Esophagus squamous epithelium (tissue), 4 donors: Measurements from ENCODE around the gene DOCK1.

Experiments
- POLR2A ChIP-seq, 4 donors: fragments of 450-650 bp; IDR thresholded peaks; one replicate each; pipeline ENCODE4 v1.6.1; 2017; ENCODE audit warnings: antibody characterized with exemption in 4 of 4, mild to moderate bottlenecking in 4 of 4, moderate library complexity in 3 of 4
- TF ChIP-seq, protein P1 (sequence below), 6 experiments: fragments of 450-650 bp in 4 of 6; fragments of 200-600 bp in 2 of 6; sonication (generic) in 2 of 6; IDR thresholded peaks; one replicate each; pipeline ENCODE4 v1.5.1; 2016 to 2019; ENCODE audit warnings: antibody characterized with exemption in 6 of 6, mild to moderate bottlenecking in 4 of 6, moderate library complexity in 4 of 6

GRCh38 chr10:127458829-127459228 is 553.6 kb downstream of the DOCK1 start:
- TF ChIP-seq, protein P1, sequence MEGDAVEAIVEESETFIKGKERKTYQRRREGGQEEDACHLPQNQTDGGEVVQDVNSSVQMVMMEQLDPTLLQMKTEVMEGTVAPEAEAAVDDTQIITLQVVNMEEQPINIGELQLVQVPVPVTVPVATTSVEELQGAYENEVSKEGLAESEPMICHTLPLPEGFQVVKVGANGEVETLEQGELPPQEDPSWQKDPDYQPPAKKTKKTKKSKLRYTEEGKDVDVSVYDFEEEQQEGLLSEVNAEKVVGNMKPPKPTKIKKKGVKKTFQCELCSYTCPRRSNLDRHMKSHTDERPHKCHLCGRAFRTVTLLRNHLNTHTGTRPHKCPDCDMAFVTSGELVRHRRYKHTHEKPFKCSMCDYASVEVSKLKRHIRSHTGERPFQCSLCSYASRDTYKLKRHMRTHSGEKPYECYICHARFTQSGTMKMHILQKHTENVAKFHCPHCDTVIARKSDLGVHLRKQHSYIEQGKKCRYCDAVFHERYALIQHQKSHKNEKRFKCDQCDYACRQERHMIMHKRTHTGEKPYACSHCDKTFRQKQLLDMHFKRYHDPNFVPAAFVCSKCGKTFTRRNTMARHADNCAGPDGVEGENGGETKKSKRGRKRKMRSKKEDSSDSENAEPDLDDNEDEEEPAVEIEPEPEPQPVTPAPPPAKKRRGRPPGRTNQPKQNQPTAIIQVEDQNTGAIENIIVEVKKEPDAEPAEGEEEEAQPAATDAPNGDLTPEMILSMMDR (IDR thresholded peaks at IDR 0.05), result no peak
- no peak for TF ChIP-seq POLR2A (IDR thresholded peaks at IDR 0.05)
